ENCODE data around the gene SMYD3. TPM values are rescaled to one million over a fixed set of nuclear protein-coding genes. Genes with fewer than 3 reads are reported as not detected.

SMYD3 gene
- total RNA-seq, 1 donor from 2014 or later: 20.8 TPM

DNA sequence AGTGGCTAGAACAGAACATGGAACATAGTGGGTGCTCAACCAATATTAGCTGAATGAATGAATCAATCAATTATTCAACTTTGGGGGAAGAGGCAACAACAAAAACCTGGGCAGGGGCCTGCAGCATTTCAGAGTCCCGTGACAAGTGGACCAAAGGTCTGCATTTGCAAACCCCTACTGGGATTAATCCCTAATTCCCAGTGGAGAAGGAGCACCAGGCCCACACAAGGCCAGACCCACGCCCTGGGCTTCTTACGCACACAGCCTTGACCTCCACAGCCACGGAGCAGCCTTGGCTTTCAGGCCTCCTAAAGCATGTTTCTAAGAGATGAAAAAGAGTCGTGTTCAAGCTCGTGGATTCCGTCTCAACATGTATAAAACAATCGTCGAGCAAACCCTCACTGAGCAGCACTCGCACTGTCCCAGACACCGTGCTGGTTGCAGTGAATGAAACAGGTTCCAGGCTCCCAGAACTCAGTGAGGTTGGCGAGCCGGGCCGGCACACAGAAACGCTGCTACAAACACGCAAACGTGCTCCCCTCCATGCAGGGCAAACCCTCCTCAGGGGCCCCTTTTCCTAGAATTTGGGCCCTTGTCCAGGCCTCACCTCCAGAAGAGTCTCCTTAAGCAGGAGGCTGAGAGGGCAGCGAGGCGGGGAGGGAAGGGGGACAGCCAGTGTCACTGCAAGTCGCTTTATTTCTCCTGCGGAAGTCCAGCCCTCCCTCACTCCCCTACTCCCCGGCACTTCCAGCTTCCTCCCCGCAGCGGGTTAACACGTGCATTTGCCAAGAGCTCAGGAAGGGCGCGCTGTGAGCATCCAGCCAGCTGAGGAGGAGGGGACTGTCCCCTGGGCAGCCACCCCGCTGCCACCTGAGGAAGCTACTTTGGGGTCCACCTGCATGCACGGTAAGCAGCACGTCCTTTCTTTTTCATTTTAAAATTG is 795.8 kb downstream of the SMYD3 start:
- TF ChIP-seq CTCF (IDR thresholded peaks at IDR 0.05): no peak
- Mint-ChIP-seq H3K4me3 (no peak overlapping the region), H3K36me3 (ENCODE audit: low read depth) (no peaks in the 10 kb centered on the region), H3K4me1 (peaks cover 6% of the 10 kb centered on the region), H3K27ac (no peak overlapping the region), H3K27me3 (peaks cover 3% of the 10 kb centered on the region), H3K9me3 (no peaks in the 10 kb centered on the region)
- intact Hi-C loops (cut with micrococcal nuclease): no loop called here
- CTCF ChIA-PET: no interaction called here
- DNase-seq (no peak), ATAC-seq (ENCODE audit: low read depth) (no peak)
- POLR2A ChIA-PET: no interaction called here

- ATAC-seq (ENCODE audit: low read depth): no peak
- no peak for TF ChIP-seq CTCF (IDR thresholded peaks at IDR 0.05)
- ChIA-PET POLR2A (no interaction called here), CTCF (no interaction called here)
- H3K27me3 Mint-ChIP-seq: no peaks in the 10 kb centered on the region
- intact Hi-C loops (cut with micrococcal nuclease): no loop called here
- no peaks in the 10 kb centered on the region for H3K9me3 Mint-ChIP-seq
- no peaks in the 10 kb centered on the region for H3K36me3 Mint-ChIP-seq (ENCODE audit: low read depth)
- no peak overlapping the region for H3K27ac Mint-ChIP-seq
- DNase-seq: no peak
- no peak overlapping the region for H3K4me3 Mint-ChIP-seq
- H3K4me1 Mint-ChIP-seq: no peaks in the 10 kb centered on the region
These were observed 799.1 kb downstream of the SMYD3 start for GRCh38 chr1:245707941-245708340.

DNA sequence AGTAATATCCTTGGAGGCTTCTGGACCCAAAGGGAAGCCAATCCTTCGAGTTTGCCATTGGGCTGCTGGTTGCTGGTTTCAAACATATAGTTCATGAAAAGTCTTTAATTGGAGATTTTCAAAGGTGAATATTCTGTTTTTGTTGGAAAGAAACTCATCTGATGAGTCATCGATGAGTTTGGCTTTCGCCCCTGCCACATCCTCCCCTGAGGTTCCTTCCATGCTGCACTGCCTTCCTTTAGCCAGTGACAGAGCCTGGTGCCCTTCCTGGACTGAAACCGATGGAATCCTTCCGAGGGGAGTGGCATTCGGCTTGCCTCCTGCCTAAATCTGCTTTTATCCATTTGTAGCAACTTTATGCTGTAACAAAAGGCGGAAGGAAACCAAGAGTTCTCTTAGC is 802.3 kb downstream of the SMYD3 start:
- H3K27ac Mint-ChIP-seq: no peak overlapping the region
- no peak overlapping the region for H3K4me3 Mint-ChIP-seq
- no peaks in the 10 kb centered on the region for H3K27me3 Mint-ChIP-seq
- DNase-seq: no peak
- ChIA-PET POLR2A (no interaction called here), CTCF (no interaction called here)
- H3K36me3 Mint-ChIP-seq (ENCODE audit: low read depth): no peaks in the 10 kb centered on the region
- H3K4me1 Mint-ChIP-seq: peaks cover 1% of the 10 kb centered on the region
- no peak for TF ChIP-seq CTCF (IDR thresholded peaks at IDR 0.05)
- ATAC-seq (ENCODE audit: low read depth): no peak
- intact Hi-C loops (cut with micrococcal nuclease): no loop called here
- no peaks in the 10 kb centered on the region for H3K9me3 Mint-ChIP-seq

DNA sequence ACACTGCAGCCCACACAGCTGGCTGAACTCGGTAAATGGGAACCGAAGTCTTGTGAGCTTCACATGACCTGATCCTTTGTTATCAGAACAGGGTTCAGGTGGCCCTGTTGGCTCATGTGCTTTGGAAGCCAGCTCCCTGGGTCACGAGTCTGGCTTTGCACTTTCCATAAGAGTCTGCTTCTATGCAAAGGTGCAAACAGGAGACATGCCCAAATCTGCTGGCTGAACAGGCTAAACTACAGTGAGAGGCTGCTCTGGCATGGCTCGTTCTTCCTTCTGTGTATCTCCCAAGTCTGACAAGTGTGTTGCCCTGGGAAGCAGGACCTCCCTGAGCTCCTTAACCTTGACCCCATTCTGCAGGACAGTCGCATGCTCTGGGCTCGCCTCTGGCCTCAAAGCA is 802.7 kb downstream of the SMYD3 start:
- Mint-ChIP-seq H3K4me1 (peaks cover 6% of the 10 kb centered on the region), H3K36me3 (ENCODE audit: low read depth) (no peaks in the 10 kb centered on the region), H3K27ac (no peak overlapping the region), H3K27me3 (no peaks in the 10 kb centered on the region), H3K4me3 (no peak overlapping the region), H3K9me3 (no peaks in the 10 kb centered on the region)
- POLR2A ChIA-PET: no interaction called here
- ATAC-seq (ENCODE audit: low read depth) (no peak), DNase-seq (no peak)
- intact Hi-C loops (cut with micrococcal nuclease): no loop called here
- CTCF ChIA-PET: no interaction called here
- TF ChIP-seq CTCF (IDR thresholded peaks at IDR 0.05): no peak

DNA sequence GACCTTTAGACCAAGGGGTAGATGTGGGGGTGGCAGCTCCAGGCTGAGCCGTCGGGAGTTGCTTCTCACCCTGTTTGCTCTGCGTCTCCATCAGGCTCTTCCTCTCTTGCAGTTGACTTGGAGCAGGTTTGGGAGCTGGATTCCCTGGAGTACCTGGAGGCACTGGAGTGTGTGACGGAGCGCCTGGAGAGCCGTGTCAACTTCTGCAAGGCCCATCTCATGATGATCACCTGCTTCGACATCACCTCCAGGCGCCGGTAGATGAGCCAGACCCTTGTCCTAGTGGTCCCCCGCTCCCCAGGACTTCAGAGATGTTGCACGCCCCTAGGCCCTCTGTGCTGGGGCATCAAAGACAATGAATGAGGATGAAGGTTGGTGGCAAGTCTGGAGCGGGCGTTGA is 804.7 kb downstream of the SMYD3 start:
- CTCF ChIA-PET: no interaction called here
- H3K36me3 Mint-ChIP-seq (ENCODE audit: low read depth): no peaks in the 10 kb centered on the region
- intact Hi-C loops (cut with micrococcal nuclease): no loop called here
- ATAC-seq (ENCODE audit: low read depth): no peak
- H3K27me3 Mint-ChIP-seq: no peaks in the 10 kb centered on the region
- H3K27ac Mint-ChIP-seq: no peak overlapping the region
- TF ChIP-seq CTCF (IDR thresholded peaks at IDR 0.05): no peak
- DNase-seq: no peak
- H3K4me1 Mint-ChIP-seq: peaks cover 15% of the 10 kb centered on the region
- no peak overlapping the region for H3K4me3 Mint-ChIP-seq
- POLR2A ChIA-PET: no interaction called here
- H3K9me3 Mint-ChIP-seq: no peaks in the 10 kb centered on the region
